GM12875 (cell line): ENCODE data around the gene MAP3K10.

ENCODE experiments used
- H3K4me3 ChIP-seq: one replicate; pipeline ENCODE4 v1.5.1; 2011; ENCODE audit warnings: low read depth, low read length, control low read depth
- TF ChIP-seq, protein P1 (sequence below): IDR thresholded peaks from 2 replicates; pipeline ENCODE4 v1.5.1; 2011; ENCODE audit warnings: low read depth, mild to moderate bottlenecking, control low read depth, inconsistent platforms, low read length, moderate library complexity, borderline replicate concordance; ENCODE audit not compliant: insufficient read depth

Gene MAP3K10

DNA sequence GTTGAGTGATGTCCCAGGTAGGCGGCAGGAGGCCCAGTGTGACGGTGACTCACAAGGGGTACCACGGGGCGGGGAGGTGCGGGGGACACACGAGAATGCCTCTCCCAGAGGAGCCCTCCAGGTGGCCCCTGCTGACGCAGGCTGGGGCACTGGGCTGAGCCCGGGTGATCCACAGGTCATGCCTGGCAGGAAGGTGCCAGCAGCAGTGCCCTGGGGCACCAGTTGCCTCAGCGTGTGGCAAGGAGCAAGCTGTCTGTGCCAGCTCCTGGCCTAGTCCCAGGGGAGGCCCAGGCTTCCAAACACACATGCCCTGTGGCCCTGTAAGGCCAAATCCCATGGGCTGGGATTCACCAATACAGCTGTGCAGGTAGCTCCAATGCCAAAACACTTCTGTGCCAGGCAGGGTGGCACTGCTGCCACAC is 65.9 kb downstream of the MAP3K10 start:
- TF ChIP-seq, protein P1, sequence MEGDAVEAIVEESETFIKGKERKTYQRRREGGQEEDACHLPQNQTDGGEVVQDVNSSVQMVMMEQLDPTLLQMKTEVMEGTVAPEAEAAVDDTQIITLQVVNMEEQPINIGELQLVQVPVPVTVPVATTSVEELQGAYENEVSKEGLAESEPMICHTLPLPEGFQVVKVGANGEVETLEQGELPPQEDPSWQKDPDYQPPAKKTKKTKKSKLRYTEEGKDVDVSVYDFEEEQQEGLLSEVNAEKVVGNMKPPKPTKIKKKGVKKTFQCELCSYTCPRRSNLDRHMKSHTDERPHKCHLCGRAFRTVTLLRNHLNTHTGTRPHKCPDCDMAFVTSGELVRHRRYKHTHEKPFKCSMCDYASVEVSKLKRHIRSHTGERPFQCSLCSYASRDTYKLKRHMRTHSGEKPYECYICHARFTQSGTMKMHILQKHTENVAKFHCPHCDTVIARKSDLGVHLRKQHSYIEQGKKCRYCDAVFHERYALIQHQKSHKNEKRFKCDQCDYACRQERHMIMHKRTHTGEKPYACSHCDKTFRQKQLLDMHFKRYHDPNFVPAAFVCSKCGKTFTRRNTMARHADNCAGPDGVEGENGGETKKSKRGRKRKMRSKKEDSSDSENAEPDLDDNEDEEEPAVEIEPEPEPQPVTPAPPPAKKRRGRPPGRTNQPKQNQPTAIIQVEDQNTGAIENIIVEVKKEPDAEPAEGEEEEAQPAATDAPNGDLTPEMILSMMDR = no peak
- H3K4me3 ChIP-seq = no peak overlapping the region

DNA sequence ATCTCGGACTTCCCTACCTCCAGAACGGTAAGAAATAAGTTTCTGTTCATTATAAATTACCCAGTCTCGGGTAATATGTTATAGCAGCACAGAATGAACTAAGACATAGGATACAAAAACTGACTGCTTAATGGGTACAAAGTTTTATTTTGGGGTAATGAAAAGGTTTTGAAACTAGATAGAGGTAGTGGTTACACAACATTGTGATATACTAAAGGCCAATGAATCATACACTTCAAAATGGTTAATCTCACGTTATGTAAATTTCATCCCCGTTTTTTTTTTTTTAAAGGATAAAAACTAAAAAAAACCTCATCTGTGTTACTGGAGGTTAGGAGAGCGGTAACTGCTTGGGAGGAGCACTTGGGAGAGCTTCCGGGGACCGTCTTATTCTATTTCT is 70.4 kb downstream of the MAP3K10 start:
- no peak overlapping the region for H3K4me3 ChIP-seq
- TF ChIP-seq, protein P1 = no peak

DNA sequence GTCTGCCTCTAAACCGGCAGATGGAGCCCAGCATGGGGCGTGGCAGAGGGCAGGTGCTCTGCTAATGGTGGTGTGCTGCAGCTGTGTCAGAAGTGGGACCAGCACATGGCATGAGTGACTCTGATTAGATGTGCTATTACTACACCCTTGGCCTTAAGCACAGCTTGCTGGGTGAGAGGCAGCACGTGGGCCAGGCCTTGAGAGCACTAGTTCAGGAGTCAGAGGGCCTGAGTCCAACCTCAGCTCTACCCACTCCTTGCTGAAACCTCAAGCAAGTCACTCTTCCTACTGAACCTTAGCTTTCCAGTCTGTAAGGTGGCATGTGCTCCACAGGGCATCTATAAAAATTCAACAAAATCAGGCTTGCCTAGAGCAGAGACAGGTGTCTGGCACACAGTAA is 71.2 kb downstream of the MAP3K10 start:
- TF ChIP-seq, protein P1 = no peak
- H3K4me3 ChIP-seq = no peak overlapping the region

DNA sequence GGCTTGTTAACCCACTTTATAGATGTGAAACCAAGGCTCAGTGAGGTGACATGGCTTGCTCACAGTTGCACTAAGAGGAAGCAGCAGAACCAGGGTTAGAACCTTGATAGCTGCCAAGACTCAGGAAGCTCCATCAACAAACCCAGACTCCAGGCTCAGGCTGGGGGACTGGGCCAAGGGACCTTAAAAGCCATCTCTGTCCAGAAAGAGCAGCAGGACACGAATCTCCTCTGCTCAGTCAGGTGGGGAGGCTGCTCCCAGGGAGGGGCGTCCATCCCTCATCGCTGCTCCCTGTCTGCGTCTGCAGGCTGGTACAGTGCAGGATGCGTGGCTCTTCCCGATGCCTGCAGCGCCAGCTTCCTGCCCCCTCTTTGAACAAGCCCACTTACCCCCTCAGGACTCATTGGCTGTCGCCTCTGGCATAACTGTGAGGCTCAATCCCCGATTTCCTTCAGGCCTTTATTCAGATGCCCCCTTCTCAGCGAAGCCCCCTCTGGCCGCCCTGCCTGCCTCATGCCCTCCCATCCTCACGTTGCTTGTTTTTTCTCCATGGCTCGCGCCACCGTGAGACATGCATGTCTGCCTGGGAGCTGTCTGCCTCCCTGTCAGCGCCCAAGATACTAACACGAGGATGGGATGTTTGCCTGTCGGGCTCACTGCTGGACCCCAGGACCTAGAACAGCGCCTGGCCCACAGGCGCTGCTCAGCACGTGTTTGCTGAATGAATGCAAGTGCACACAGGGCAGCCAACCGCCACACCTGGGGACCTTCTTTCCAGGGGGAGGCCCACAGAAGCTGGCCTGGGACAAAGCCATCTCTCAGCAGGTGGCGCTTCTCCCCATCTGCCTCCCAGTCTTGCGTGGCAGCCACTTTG is 72.5 kb downstream of the MAP3K10 start:
- TF ChIP-seq, protein P1 = no peak
- H3K4me3 ChIP-seq = no peak overlapping the region

DNA sequence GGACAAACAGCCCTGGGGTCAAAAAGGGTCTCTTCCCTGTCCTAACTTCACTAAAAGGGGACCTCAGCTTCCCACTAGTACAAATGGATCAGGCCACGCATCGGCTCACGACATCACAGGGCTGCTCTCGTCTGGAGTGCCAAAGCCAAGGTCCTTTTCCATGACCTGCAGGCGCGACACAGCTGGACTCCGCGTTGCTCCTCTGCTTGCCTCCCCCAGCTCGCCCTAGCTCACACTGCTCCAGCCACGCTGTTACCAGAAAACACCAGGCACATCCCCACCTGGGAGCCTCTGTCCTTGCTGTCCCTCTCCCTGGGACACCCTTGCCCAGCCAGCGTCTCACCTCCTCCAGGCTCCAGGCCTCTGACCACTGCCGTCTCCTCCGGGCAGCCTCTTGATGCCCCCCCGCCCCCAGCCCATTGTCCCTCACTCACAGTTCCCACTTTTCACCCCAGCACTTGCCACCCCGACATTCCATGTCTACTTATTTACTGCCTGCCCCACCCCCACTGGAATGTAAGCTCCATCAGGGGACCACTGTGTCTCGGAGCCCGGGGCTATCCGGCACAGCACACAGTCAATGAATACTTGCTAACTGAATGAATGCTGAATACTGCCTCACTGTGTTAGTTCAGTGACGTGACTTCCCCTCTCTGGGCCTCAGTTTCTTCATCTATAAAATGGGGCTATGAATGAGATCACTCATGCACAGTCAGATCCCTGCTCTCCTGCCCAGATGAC is 73.3 kb downstream of the MAP3K10 start:
- H3K4me3 ChIP-seq = no peak overlapping the region
- TF ChIP-seq, protein P1 = no peak
